Activated T-helper 1 cell treated with anti-CD3 and anti-CD28 coated beads, Interleukin-2, amount 50 U/mL, for 16 hours (primary cell): ENCODE data around the gene GM2A.
"Not testable (repeated sequence)": the region's sequence is repeated elsewhere in the genome, so short reads cannot be mapped to it uniquely, and the experiment has no call there.

Source experiments
- DNase-seq, 2 donors: peaks; one replicate each; pipeline ENCODE4 v3.0.0-alpha.2; 2020; ENCODE audit warnings: low read depth in 1 of 2, low spot score in 1 of 2

Gene GM2A

DNA sequence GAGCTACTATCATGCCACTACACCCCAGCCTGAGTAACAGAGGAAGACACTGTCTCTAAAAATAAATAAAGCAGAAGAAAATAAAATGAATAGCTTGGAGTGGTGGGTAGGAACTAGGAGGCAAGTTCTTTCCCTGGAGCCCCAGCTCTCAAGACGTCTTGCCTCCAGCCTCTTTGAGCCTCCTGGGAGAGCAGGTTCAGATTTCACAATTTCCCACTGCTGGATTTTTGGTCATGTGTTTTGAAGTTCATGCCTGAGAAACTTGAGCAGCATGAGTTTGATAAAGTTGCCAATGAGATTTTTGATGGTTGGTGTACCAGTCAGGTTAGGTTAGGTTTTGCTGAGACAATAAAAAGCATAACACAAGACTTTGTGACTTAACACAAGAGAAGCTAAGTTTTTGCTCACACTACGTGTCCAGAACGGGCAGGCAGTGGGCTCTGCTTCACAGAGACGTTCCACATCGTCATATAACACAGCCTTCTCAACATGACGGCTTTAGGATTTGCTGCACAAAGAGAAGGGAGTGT is 25.0 kb upstream of the GM2A start:
- DNase-seq, result no peak

GRCh38 chr5:151228986-151229385 is 24.0 kb upstream of the GM2A start:
- DNase-seq, result no peak

DNA sequence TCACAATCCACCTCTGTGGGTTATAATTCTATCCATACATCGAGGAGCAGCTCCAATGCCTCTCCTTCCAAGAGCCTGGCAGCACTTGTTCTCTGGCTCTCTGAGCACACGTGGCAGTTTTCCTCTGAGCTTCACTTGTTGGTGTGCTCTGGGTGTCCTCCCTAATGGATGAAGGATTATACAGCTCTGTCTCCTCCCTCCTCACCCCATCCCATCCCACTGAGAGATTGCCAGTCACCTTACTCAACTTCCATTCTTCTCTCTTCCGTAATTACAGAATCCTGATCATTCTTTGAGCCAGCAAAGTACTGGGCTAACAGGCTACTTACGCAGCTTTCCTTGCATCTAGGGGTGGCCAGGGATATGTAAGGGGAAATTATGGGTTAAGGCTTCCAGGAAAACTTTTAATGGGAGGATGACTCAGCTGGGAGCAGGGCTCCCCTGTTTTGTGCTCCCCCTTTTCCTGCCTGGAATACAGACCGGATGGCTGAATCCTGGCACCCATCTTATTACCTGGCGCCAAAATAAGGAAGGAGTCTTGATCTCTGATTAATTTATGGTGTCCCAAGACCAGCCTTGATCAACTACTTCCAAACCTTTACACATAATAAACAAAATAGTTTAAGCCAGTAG is 22.8 kb upstream of the GM2A start:
- no peak for DNase-seq

DNA sequence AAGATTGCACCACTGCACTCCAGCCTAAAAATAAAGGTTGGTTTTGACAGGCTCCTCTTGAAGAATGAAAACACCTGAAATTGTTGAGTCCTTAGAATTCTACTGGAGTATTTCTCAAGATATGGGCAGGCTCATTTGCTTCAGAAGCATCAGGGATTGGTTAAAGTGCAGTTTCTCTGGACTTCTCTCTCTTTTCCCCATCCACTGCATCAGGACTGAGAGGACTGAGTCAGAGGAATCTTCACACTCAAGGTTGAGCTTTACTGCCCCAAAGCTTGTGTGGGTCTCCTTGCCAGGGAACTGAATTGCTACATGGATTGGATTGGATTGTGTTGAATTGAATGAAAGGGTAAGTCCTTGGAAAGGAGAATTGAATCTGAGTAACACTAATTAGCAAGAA is 21.6 kb upstream of the GM2A start:
- no peak for DNase-seq

DNA sequence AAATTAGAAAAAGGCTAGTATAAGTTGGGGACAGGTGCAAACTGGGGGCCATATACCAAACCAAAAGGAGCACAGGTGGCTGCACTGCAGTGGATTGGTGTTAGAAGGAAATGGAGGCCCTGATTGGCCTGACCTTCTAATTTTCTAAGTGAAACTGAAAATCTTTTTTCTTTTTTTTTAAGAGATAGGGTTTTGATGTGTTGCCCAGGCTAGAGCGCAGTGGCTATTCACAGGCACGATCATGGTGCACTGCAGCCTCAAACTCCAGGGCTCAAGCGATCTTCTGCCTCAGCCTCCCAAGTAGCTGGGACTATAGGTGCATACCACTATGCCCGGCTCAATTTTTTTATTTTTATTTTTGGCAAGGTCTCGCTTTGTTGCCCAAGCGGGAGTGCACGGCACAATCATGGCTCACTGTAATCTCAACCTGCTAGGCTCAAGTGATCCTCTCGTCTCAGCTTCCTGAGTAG is 19.3 kb upstream of the GM2A start:
- no peak for DNase-seq

- no peak for DNase-seq
Measured at GRCh38 chr5:151234476-151235238, 18.3 kb upstream of the GM2A start.

DNA sequence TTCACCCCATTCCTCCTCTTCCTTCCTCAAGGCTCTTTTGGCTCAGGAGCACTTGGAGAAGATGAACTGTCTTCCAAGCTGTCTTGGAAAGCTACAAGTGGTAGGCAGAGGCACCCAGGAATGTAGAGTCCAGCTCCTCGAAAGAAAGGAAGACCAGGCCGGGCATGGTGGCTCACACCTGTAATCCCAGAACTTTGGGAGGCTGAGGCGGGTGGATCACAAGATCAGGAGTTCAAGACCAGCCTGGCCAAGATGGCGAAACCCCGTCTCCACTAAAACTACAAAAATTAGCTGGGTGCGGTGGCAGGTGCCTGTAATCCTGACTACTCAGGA is 17.8 kb upstream of the GM2A start:
- not testable (repeated sequence) for DNase-seq

DNA sequence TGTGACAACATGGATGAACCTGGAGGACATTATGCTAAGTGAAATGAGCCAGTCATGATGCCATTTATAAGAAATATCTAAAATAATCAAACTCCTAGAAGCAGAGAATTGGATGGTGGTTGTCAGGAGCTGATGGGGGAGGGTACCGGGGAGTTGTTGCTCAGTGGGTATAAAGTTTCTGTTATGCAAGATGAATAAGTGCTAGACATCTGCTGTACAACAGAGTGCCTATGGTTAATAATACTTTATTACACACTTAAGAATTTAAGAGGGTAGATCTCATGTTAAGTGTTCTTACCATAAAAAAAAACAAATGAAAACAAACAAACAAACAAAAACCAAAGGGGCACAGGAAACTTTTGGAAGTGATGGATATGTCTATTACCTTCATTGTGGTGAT is 16.1 kb upstream of the GM2A start:
- DNase-seq, result no peak

GRCh38 chr5:151237685-151238084 is 15.3 kb upstream of the GM2A start:
- no peak for DNase-seq

GRCh38 chr5:151238303-151238741 is 14.7 kb upstream of the GM2A start:
- DNase-seq, result no peak

DNA sequence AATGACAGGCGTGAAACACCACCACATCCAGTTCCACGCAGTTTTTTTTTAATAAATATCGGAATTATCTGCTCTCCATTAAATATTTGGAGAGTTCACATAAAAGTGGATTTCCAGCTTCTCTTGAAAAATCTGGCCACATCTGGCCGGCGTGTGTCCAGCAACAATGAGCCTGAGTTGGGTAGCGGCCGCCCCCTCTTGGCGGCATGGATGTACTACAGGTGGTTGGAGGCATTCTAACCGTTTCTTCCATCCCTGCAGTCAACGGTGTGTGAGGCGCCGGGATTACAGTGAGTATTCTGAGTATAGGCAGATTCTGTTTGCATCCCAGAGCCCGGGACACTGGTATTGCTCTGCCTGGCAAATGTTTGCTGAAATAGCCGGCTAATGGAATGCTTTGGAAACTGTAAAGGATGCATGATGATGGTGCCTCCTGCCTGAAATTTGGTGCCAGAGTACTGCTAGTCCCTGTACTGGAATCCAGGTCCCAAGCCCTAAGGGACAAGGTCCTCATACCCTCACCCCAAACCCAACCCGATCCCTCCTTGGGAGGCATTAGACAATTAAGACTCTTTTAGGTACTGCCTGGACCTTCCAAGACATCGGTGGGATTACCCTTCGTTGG is 13.6 kb upstream of the GM2A start:
- peak in 1 of 2 donors; percentile 37 for DNase-seq

DNA sequence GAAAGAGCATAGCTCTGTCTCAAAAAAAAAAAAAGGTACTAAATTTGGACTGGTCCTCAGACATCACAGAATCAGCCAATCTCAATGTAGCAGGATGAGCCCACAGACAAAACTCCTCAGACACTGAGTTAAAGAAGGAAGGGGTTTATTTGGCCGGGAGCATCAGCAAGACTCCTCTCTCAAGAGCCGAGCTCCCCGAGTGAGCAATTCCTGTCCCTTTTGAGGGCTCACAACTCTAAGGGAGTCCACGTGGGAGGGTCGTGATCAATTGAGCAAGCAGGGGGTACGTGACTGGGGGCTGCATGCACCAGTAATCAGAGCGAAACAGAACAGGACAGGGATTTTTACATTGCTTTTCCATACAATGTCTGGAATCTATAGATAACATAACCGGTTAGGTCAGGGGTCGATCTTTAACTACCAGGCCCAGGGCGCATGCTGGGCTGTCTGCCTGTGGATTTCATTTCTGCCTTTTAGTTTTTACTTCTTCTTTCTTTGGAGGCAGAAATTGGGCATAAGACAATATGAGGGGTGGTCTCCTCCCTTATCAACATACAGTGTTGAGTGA is 12.6 kb upstream of the GM2A start:
- DNase-seq, result not testable (repeated sequence)

DNA sequence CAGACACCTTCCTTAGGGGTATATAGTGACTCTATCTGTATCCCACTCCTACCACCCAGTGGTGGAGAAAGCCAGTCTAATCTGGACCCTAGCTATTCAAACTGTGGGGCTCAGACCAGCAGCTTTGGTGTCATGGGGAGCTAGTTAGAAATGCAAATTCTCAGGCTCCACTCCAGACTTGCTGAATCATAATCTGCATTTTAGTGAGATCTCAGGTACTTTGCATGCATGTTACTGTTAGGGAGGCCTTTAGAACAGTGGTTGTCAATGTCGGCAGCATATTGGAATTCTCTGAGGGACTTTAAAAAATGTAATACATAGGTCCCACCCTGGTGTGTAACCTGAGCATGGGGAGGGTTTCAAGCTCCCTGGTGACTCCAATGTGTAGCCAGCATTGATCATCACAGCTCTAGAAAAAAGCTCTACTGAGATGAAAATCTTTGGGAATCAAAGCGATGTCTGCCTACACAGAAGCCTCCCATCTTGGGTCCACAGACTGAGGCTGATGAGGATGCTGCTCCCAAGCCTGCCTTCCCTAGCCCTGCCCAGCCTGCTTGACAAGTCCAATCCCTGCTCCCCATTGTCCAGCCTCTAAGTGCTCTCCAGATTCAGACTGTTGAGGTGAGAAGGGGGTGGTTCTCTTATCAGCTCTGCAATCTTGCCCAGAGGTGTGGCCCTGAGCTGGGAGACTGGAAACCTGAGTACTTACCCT is 11.9 kb upstream of the GM2A start:
- no peak for DNase-seq

DNA sequence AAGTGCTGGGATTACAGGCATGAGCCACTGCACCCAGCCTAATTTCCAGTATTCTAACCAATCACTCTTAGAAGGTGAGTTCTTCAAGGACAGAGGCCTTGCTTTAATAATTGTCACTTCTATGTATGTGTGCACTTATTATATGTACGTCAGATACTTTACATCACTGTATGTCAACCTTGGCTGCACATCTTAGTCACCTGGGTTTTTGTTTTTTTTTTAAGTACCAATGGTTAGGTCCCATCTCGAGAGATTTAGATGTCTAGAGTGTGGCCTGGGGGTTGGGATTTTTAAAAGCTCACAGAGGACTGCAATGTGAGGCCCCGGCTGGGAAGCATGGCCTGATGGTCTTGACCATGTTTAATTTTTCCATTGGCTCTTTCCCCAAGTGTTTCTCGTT is 9.9 kb upstream of the GM2A start:
- DNase-seq, result no peak

DNA sequence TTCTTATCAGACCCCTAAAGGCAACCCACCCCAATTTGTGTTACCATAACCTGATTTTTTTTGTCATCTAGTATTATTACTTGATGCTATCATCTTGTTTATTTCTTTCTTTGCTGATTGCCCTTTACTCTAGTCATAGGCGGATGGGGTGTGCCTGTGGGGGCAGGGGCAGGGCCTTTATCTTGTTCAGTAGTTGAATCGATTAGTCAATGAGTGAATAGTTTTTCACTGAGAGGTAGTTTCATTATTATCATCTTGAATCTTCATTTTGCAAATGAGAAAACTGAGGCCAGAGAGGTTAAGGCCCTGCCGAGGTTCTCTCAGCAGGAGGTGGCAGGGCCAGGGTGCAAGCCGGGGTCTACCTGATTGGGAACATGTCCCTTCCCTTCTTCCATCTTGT is 9.4 kb upstream of the GM2A start:
- DNase-seq, result no peak

GRCh38 chr5:151244206-151244605 is 8.8 kb upstream of the GM2A start:
- no peak for DNase-seq

- no peak for DNase-seq
Measured at GRCh38 chr5:151245680-151246219, 7.2 kb upstream of the GM2A start.

DNA sequence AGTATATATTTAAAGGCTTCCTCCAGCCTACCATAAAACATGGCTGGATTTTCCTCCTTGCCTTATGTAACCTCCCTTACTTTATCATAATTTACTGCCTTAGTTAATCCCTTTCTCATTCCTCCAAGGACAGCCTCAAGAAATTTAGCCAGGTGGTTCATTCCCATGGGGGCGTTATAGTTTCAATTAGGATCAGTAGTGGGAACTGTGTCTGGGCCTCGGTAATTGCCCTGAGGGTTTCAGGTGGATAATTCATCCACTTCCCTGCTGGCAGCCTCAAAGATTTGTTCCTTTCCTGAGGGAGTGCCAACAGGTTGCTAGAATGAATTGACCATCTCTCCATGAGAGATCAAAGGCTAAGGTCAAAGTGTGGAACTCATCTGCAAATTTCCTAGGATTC is 4.3 kb upstream of the GM2A start:
- DNase-seq, result no peak

- no peak for DNase-seq
Measured at GRCh38 chr5:151249281-151249680, 3.7 kb upstream of the GM2A start.

DNA sequence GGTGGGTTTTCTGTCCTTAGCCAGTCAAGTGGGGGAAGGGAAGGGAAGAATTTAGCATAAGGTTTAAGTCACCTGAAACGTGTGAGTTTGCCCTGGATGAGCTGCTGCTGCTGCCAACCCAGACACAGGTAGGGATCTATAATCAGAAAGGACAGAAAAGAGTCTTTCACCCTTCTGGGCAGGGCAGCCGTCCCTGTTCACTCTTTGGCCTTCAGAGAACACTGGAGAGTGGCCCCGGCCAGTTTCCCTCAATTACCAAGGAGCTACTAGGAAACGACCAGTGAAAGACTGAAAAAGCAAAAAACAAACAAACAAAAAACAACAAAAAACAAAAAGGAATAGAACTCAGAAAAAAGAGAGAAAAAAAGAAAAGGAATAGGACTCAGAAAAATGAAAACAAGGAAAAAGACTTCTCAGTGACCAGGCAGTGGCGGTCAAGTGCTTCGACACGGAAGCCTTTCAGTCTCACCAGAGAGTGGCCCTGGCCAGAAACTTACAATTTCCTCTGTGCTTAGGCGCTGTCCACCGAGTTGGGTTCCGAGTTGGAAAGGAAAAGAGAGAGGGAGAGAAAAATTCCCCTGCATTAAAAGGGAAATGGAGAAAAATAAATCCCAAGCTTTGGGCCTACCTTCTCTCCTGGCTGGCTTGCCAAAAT is 2.5 kb upstream of the GM2A start:
- DNase-seq, result no peak
